HCT116 (cell line): ENCODE results near the gene FAM200B. TPM values are rescaled to one million over a fixed set of nuclear protein-coding genes. Genes with fewer than 3 reads are reported as not detected.

Experiments used
- ATAC-seq: fragments of 200-7000 bp; cut with Tn5 transposase; 2 replicates; pipeline ENCODE4 v1.9.1; 2020; ENCODE audit warnings: mild to moderate bottlenecking, moderate library complexity
- BruUV-seq: library from RNA; stranded (reverse); fragments of 400-500 nt; replicated peaks from 2 replicates; lab custom pipeline; 2021; lab: Mats Ljungman, UMichigan
- CTCF ChIA-PET: fragments of 300-600 bp; sonication (Branson Sonifier 250); formaldehyde crosslinking; loops from one replicate; lab custom pipeline; 2021; ENCODE audit warnings: antibody characterized with exemption; lab: Charles Lee
- POLR2A ChIA-PET: fragments of 300-600, 350-600 bp; sonication (Branson Sonifier 250); formaldehyde crosslinking; loops from one replicate; lab custom pipeline; 2021; ENCODE audit warnings: antibody characterized with exemption; lab: Charles Lee
- RAD21 ChIA-PET, 2 experiments: fragments of 300-600 bp; sonication (Branson Sonifier 250); formaldehyde crosslinking; loops; one replicate each; lab custom pipeline; 2023; ENCODE audit warnings: low total read pairs in 2 of 2; ENCODE audit not compliant: uncharacterized antibody in 2 of 2, unreplicated experiment in 2 of 2, low non-redundant PET in 1 of 2; lab: Charles Lee
- DNase-seq: peaks from one replicate; pipeline ENCODE4 v3.0.0-alpha.2; 2010; ENCODE audit warnings: low read depth, low spot score
- H2AFZ ChIP-seq: fragments of 200-600 bp; shearing (Covaris generic), sonication (generic); 2 replicates; pipeline ENCODE4 v1.6.1; 2017; ENCODE audit warnings: low read depth, mixed run types, mixed read lengths, antibody characterized with exemption, low read length; ENCODE audit not compliant: poor library complexity, severe bottlenecking
- H3K27ac ChIP-seq: 2 replicates; pipeline ENCODE4 v1.5.1; 2012; ENCODE audit warnings: low read depth, low read length
- H3K27me3 ChIP-seq: fragments of 200-600 bp; sonication (generic); 2 replicates; pipeline ENCODE4 v1.6.1; 2016; ENCODE audit warnings: mixed run types, low read length, mixed read lengths; ENCODE audit not compliant: insufficient read depth
- H3K36me3 ChIP-seq, 2 experiments: fragments of 200-500 bp in 1 of 2; fragments of 200-600 bp in 1 of 2; sonication (Bioruptor generic) in 1 of 2; sonication (generic) in 1 of 2; 2 replicates each; pipeline versions ENCODE4 v1.5.1 to v1.6.1; 2014 to 2016; ENCODE audit warnings: low read length in 2 of 2, inconsistent platforms in 1 of 2, mixed read lengths in 1 of 2, mixed run types in 1 of 2; ENCODE audit not compliant: insufficient read depth in 2 of 2, control insufficient read depth in 1 of 2
- H3K4me1 ChIP-seq, 2 experiments: fragments of 200-600 bp in 1 of 2; sonication (generic) in 1 of 2; 2 replicates each; pipeline versions ENCODE4 v1.5.1 to v1.6.1; 2012 to 2017; ENCODE audit warnings: low read length in 2 of 2, inconsistent platforms in 1 of 2, mild to moderate bottlenecking in 1 of 2, mixed read lengths in 1 of 2, mixed run types in 1 of 2, moderate library complexity in 1 of 2; ENCODE audit not compliant: insufficient read depth in 2 of 2, control insufficient read depth in 1 of 2
- H3K4me2 ChIP-seq: fragments of 200-600 bp; sonication (generic); 2 replicates; pipeline ENCODE4 v1.6.1; 2017; ENCODE audit warnings: mixed run types, low read length, mixed read lengths
- H3K4me3 ChIP-seq, 2 experiments: fragments of 200-600 bp in 1 of 2; sonication (generic) in 1 of 2; replicated peaks in 1 of 2; 2 replicates each; pipeline ENCODE4 v1.5.1; 2011 to 2016; ENCODE audit warnings: low read length in 2 of 2, control low read depth in 1 of 2, low read depth in 1 of 2, mild to moderate bottlenecking in 1 of 2, mixed read lengths in 1 of 2, mixed run types in 1 of 2
- H3K79me2 ChIP-seq: fragments of 200-600 bp; sonication (generic); 2 replicates; pipeline ENCODE4 v1.6.1; 2017; ENCODE audit warnings: mild to moderate bottlenecking, mixed run types, low read length, moderate library complexity, mixed read lengths; ENCODE audit not compliant: insufficient read depth
- H3K9ac ChIP-seq: fragments of 200-600 bp; sonication (generic); 2 replicates; pipeline ENCODE4 v1.6.1; 2016; ENCODE audit warnings: low read length, mixed read lengths
- H3K9me2 ChIP-seq: fragments of 200-600 bp; sonication (generic), shearing (Covaris generic); 2 replicates; pipeline ENCODE4 v1.6.1; 2017; ENCODE audit warnings: mixed run types, mild to moderate bottlenecking, moderate library complexity; ENCODE audit not compliant: insufficient read depth
- H3K9me3 ChIP-seq, 2 experiments: fragments of 200-500 bp in 1 of 2; fragments of 200-600 bp in 1 of 2; sonication (Bioruptor generic) in 1 of 2; sonication (generic) in 1 of 2; 2 replicates each; pipeline ENCODE4 v1.6.1; 2014 to 2017; ENCODE audit warnings: low read length in 2 of 2, mixed read lengths in 2 of 2, inconsistent platforms in 1 of 2, low read depth in 1 of 2, mild to moderate bottlenecking in 1 of 2, mixed run types in 1 of 2, moderate library complexity in 1 of 2; ENCODE audit not compliant: control insufficient read depth in 1 of 2, insufficient read depth in 1 of 2
- H4K20me1 ChIP-seq: fragments of 200-600 bp; sonication (generic), shearing (Covaris generic); 2 replicates; pipeline ENCODE4 v1.6.1; 2017; ENCODE audit warnings: mixed run types, mild to moderate bottlenecking, moderate library complexity; ENCODE audit not compliant: insufficient read depth
- CBX3 ChIP-seq: IDR thresholded peaks from 2 replicates; pipeline ENCODE4 v1.6.1; 2012; ENCODE audit warnings: low read depth
- EGR1 ChIP-seq: IDR thresholded peaks from 2 replicates; pipeline ENCODE4 v1.6.1; 2012; ENCODE audit warnings: low read depth
- ELF1 ChIP-seq: IDR thresholded peaks from 2 replicates; pipeline ENCODE4 v1.6.1; 2012; ENCODE audit warnings: low read depth, borderline replicate concordance
- EZH2 ChIP-seq: fragments of 200-600 bp; sonication (generic); IDR thresholded peaks from 2 replicates; pipeline ENCODE4 v1.6.1; 2017; ENCODE audit warnings: antibody characterized with exemption, mixed run types
- FOSL1 ChIP-seq: IDR thresholded peaks from 2 replicates; pipeline ENCODE4 v1.6.1; 2012; ENCODE audit warnings: low read depth
- JUND ChIP-seq: IDR thresholded peaks from 2 replicates; pipeline ENCODE4 v1.6.1; 2012
- POLR2A ChIP-seq: IDR thresholded peaks from 2 replicates; pipeline ENCODE4 v1.7.0; 2011; ENCODE audit warnings: borderline replicate concordance; ENCODE audit not compliant: insufficient read depth, insufficient read length; ENCODE audit errors: extremely low read depth
- POLR2AphosphoS5 ChIP-seq: IDR thresholded peaks from 2 replicates; pipeline ENCODE4 v1.6.1; 2011; ENCODE audit warnings: mild to moderate bottlenecking, low read depth, low read length, moderate library complexity
- RAD21 ChIP-seq: IDR thresholded peaks from 2 replicates; pipeline ENCODE4 v1.6.1; 2012; ENCODE audit warnings: low read depth, mild to moderate bottlenecking
- REST ChIP-seq: IDR thresholded peaks from 2 replicates; pipeline ENCODE4 v1.6.1; 2012; ENCODE audit warnings: low read depth
- SP1 ChIP-seq: IDR thresholded peaks from 2 replicates; pipeline ENCODE4 v1.6.1; 2012; ENCODE audit warnings: low read depth
- SRF ChIP-seq: IDR thresholded peaks from 2 replicates; pipeline ENCODE4 v1.6.1; 2012; ENCODE audit warnings: low read depth
- TCF7L2 ChIP-seq: IDR thresholded peaks from 2 replicates; pipeline ENCODE4 v1.7.0; 2011; ENCODE audit warnings: borderline replicate concordance, inconsistent platforms; ENCODE audit not compliant: insufficient read depth, insufficient read length; ENCODE audit errors: extremely low read depth
- YY1 ChIP-seq: IDR thresholded peaks from 2 replicates; pipeline ENCODE4 v1.6.1; 2011; ENCODE audit warnings: low read length, low read depth, moderate library complexity, mild to moderate bottlenecking; ENCODE audit not compliant: insufficient replicate concordance; ENCODE audit errors: extremely low read depth
- ZFX ChIP-seq: fragments of 450-650 bp; IDR thresholded peaks from 2 replicates; pipeline ENCODE4 v1.6.1; 2017
- ZNF274 ChIP-seq: fragments of 200-500 bp; sonication (Bioruptor generic); IDR thresholded peaks from 2 replicates; pipeline ENCODE4 v1.6.1; 2014; ENCODE audit warnings: mild to moderate bottlenecking, low read depth, low read length, inconsistent platforms
- intact Hi-C: fragments of 100-400 bp; cut with micrococcal nuclease; formaldehyde crosslinking; loops from 2 replicates; pipeline ENCODE4 v1.10.0; 2022
- total RNA-seq: library from RNA; stranded (reverse); gene quantifications from one replicate; pipeline ENCODE4 v1.2.1, GENCODE V29; 2021; ENCODE audit not compliant: unreplicated experiment
- TF ChIP-seq, protein P1 (sequence below): IDR thresholded peaks from 2 replicates; pipeline ENCODE4 v1.6.1; 2012
- TF ChIP-seq, protein P2 (sequence below): IDR thresholded peaks from 2 replicates; pipeline ENCODE4 v1.6.1; 2011; ENCODE audit warnings: mild to moderate bottlenecking, low read length, moderate library complexity; ENCODE audit not compliant: insufficient replicate concordance; ENCODE audit errors: extremely low read depth
- TF ChIP-seq, protein P3 (sequence below): IDR thresholded peaks from 2 replicates; pipeline ENCODE4 v1.6.1; 2012

FAM200B gene
- total RNA-seq, 1 experiment from 2014 or later = 26.1 TPM

DNA sequence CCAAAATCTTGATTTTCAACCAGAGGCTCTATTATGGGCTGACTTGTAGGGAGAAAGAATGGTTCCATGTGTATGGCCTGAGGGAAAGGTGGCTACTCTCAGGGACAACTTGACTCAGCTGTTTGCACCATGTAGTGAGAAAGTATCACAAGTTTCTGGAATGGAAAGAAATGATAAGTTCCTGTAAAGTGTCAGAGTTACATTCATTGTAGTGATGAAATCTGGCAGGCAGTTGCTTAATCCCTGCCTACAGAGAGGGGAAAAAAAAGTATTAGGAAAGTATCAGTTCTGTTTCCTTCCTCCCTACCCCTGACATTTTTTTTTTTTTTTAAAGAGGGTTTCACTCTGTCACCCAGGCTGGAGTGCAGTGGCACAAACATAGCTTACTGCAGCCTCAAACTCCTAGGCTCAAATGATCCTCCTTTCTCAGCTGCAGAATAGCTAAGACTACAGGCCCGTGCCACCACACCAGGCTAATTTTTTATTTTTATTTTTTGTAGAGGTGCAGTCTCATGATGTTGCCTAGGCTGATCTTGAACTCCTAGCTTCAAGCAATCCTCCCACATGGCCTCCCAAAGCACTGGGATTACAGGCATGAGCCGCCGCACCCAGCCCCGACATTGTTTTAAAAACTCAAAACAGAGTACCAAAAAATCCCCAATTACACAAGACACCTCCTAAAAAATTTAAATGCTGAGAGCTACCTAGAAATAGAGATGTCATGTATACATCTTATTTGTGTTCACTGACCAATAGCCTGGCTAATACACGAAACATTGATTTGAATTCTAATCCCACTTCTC is 21.7 kb upstream of the FAM200B start:
- intact Hi-C loops = no loop called here
- no peak for TF ChIP-seq RAD21
- no peak for TF ChIP-seq SRF
- no peak for TF ChIP-seq EGR1
- no peak for TF ChIP-seq CBX3
- no peak for TF ChIP-seq POLR2A
- no peak for TF ChIP-seq ZFX
- TF ChIP-seq, protein P1, sequence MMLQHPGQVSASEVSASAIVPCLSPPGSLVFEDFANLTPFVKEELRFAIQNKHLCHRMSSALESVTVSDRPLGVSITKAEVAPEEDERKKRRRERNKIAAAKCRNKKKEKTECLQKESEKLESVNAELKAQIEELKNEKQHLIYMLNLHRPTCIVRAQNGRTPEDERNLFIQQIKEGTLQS = no peak
- no peak for TF ChIP-seq SP1
- TF ChIP-seq EZH2 = no peak
- no peak for TF ChIP-seq JUND
- no peak for TF ChIP-seq POLR2AphosphoS5
- TF ChIP-seq, protein P2, sequence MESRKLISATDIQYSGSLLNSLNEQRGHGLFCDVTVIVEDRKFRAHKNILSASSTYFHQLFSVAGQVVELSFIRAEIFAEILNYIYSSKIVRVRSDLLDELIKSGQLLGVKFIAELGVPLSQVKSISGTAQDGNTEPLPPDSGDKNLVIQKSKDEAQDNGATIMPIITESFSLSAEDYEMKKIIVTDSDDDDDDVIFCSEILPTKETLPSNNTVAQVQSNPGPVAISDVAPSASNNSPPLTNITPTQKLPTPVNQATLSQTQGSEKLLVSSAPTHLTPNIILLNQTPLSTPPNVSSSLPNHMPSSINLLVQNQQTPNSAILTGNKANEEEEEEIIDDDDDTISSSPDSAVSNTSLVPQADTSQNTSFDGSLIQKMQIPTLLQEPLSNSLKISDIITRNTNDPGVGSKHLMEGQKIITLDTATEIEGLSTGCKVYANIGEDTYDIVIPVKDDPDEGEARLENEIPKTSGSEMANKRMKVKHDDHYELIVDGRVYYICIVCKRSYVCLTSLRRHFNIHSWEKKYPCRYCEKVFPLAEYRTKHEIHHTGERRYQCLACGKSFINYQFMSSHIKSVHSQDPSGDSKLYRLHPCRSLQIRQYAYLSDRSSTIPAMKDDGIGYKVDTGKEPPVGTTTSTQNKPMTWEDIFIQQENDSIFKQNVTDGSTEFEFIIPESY = no peak
- no peak for TF ChIP-seq YY1
- no peak for TF ChIP-seq ELF1
- TF ChIP-seq TCF7L2 = no peak
- no peak for TF ChIP-seq ZNF274
- TF ChIP-seq REST = no peak
- TF ChIP-seq, protein P3, sequence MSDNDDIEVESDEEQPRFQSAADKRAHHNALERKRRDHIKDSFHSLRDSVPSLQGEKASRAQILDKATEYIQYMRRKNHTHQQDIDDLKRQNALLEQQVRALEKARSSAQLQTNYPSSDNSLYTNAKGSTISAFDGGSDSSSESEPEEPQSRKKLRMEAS = no peak
- TF ChIP-seq FOSL1 = no peak
- no TSS peak for BruUV-seq
- CTCF ChIA-PET = no interaction called here
- DNase-seq (no peak), ATAC-seq (no peak)
- POLR2A ChIA-PET = interaction anchor here (1.5 kb wide), 1 partner anchor 16 kb away, joined by 3 read pairs; no protein-coding TSS in a partner anchor
- Histone ChIP-seq H3K9ac (no peak overlapping the region), H3K4me3 (no peak overlapping the region), H3K27ac (no peak overlapping the region), H4K20me1 (no peaks in the 10 kb centered on the region), H3K36me3 (no peaks in the 10 kb centered on the region), H2AFZ (no peak overlapping the region), H3K9me2 (no peaks in the 10 kb centered on the region), H3K27me3 (no peaks in the 10 kb centered on the region), H3K4me2 (no peak overlapping the region), H3K9me3 (no peaks in the 10 kb centered on the region), H3K79me2 (no peaks in the 10 kb centered on the region), H3K4me1 (peaks cover 0 to 12% of the 10 kb centered on the region in 2 experiments; a peak in 3 of 4 replicates)
- RAD21 ChIA-PET = no interaction called here
